H1 (cell line): Measurements from ENCODE around the gene CCDC141. TPM values are rescaled to one million over a fixed set of nuclear protein-coding genes. Genes with fewer than 3 reads are reported as not detected.

Source experiments
- CTCF ChIA-PET: fragments of 300-600 bp; sonication (Branson Sonifier 250); formaldehyde crosslinking; loops from one replicate; lab custom pipeline; 2021; ENCODE audit not compliant: partially characterized antibody; lab: Charles Lee
- POLR2A ChIA-PET: fragments of 300-600 bp; sonication (Branson Sonifier 250); formaldehyde crosslinking; loops from one replicate; lab custom pipeline; 2021; ENCODE audit warnings: inconsistent platforms; ENCODE audit not compliant: partially characterized antibody; lab: Charles Lee
- DNase-seq, 2 experiments: peaks; one replicate each; pipeline versions ENCODE4 v3.0.0 to v3.0.0-alpha.2; 2010 to 2022; ENCODE audit warnings: low spot score in 2 of 2, low read depth in 1 of 2, mixed read lengths in 1 of 2
- FAIRE-seq: peaks from 2 replicates; lab custom pipeline; 2011; peaks lifted over from hg19 to GRCh38; lab: Jason Lieb, UNC
- H2AFZ ChIP-seq: 2 replicates; pipeline ENCODE4 v1.8.1; 2012; ENCODE audit warnings: low read length, inconsistent platforms
- H2AK5ac ChIP-seq: 2 replicates; pipeline ENCODE4 v1.6.1; 2013; ENCODE audit warnings: low read depth, low read length
- H2BK120ac ChIP-seq: replicated peaks from 2 replicates; pipeline ENCODE3; 2013; ENCODE audit warnings: low read depth, low read length, inconsistent platforms
- H2BK12ac ChIP-seq: 2 replicates; pipeline ENCODE4 v1.6.1; 2013; ENCODE audit warnings: low read depth, low read length
- H2BK15ac ChIP-seq: 2 replicates; pipeline ENCODE4 v1.6.1; 2013; ENCODE audit warnings: low read length
- H2BK20ac ChIP-seq: 2 replicates; pipeline ENCODE4 v1.6.1; 2013; ENCODE audit warnings: low read length
- H2BK5ac ChIP-seq: 2 replicates; pipeline ENCODE4 v1.6.1; 2013; ENCODE audit warnings: low read depth, low read length
- H3K14ac ChIP-seq: 2 replicates; pipeline ENCODE4 v1.6.1; 2013; ENCODE audit warnings: inconsistent platforms; ENCODE audit not compliant: insufficient read length
- H3K18ac ChIP-seq: 2 replicates; pipeline ENCODE4 v1.6.1; 2013; ENCODE audit warnings: low read length; ENCODE audit errors: extremely low read depth
- H3K23ac ChIP-seq: 2 replicates; pipeline ENCODE4 v1.6.1; 2013; ENCODE audit warnings: inconsistent platforms; ENCODE audit not compliant: insufficient read length
- H3K23me2 ChIP-seq: 2 replicates; pipeline ENCODE4 v1.6.1; 2013; ENCODE audit warnings: low read depth, low read length
- H3K27ac ChIP-seq: 2 replicates; pipeline ENCODE4 v1.6.1; 2011; ENCODE audit warnings: low read depth, low read length, inconsistent platforms
- H3K27me3 ChIP-seq, 4 experiments: replicated peaks in 1 of 4; 1 replicate in 1 of 4; 2 replicates in 3 of 4; pipeline versions ENCODE4 v1.6.1 to v1.8.1; 2011 to 2013; ENCODE audit warnings: low read length in 3 of 4, mild to moderate bottlenecking in 3 of 4, inconsistent platforms in 2 of 4, mixed read lengths in 2 of 4, moderate library complexity in 1 of 4; ENCODE audit not compliant: control insufficient read depth in 3 of 4, insufficient read depth in 3 of 4; ENCODE audit errors: extremely low read depth in 1 of 4
- H3K36me3 ChIP-seq, 4 experiments: 2 replicates each; pipeline versions ENCODE4 v1.6.1 to v1.8.1; 2011 to 2013; ENCODE audit warnings: mild to moderate bottlenecking in 4 of 4, low read length in 3 of 4, moderate library complexity in 2 of 4, control low read depth in 1 of 4, inconsistent platforms in 1 of 4; ENCODE audit not compliant: insufficient read depth in 4 of 4, control insufficient read depth in 2 of 4
- H3K4ac ChIP-seq: replicated peaks from 2 replicates; pipeline ENCODE3; 2013; ENCODE audit warnings: low read length, low read depth, mixed read lengths, inconsistent platforms; ENCODE audit not compliant: insufficient read length
- H3K4me1 ChIP-seq, 4 experiments: replicated peaks in 1 of 4; 1 replicate in 1 of 4; 2 replicates in 3 of 4; pipeline versions ENCODE4 v1.6.1 to v1.8.1; 2011 to 2013; ENCODE audit warnings: low read length in 3 of 4, inconsistent platforms in 2 of 4, mixed read lengths in 1 of 4; ENCODE audit not compliant: insufficient read depth in 4 of 4, control insufficient read depth in 3 of 4
- H3K4me2 ChIP-seq, 2 experiments: 2 replicates each; pipeline versions ENCODE4 v1.6.1 to v1.8.1; 2011 to 2013; ENCODE audit warnings: low read depth in 2 of 2, low read length in 2 of 2, control low read depth in 1 of 2, inconsistent platforms in 1 of 2, mild to moderate bottlenecking in 1 of 2; ENCODE audit not compliant: insufficient read depth in 1 of 2
- H3K4me3 ChIP-seq, 4 experiments: fragments of 200-600, 300-600 bp in 1 of 4; sonication (generic), shearing (Covaris generic), sonication (Bioruptor Twin) in 1 of 4; 2 replicates each; pipeline versions ENCODE4 v1.5.1 to v1.8.1; 2011 to 2016; ENCODE audit warnings: low read length in 4 of 4, low read depth in 3 of 4, control low read depth in 2 of 4, inconsistent platforms in 2 of 4, mild to moderate bottlenecking in 2 of 4, mixed read lengths in 1 of 4, moderate library complexity in 1 of 4; ENCODE audit not compliant: insufficient read depth in 2 of 4; ENCODE audit errors: extremely low read depth in 1 of 4
- H3K56ac ChIP-seq: replicated peaks from 2 replicates; pipeline ENCODE3; 2013; ENCODE audit warnings: low read depth, mild to moderate bottlenecking, mixed read lengths, low read length, inconsistent platforms; ENCODE audit not compliant: insufficient read length
- H3K79me1 ChIP-seq: 2 replicates; pipeline ENCODE4 v1.6.1; 2013; ENCODE audit warnings: low read depth, low read length, control low read depth
- H3K79me2 ChIP-seq, 2 experiments: 2 replicates each; pipeline versions ENCODE4 v1.6.1 to v1.8.1; 2012 to 2013; ENCODE audit warnings: low read length in 2 of 2, mild to moderate bottlenecking in 2 of 2, inconsistent platforms in 1 of 2; ENCODE audit not compliant: insufficient read depth in 2 of 2, control insufficient read depth in 1 of 2
- H3K9ac ChIP-seq, 4 experiments: replicated peaks in 1 of 4; 1 replicate in 1 of 4; 2 replicates in 3 of 4; pipeline versions ENCODE4 v1.6.1 to v1.8.1; 2011 to 2013; ENCODE audit warnings: low read depth in 3 of 4, low read length in 3 of 4, control low read depth in 2 of 4, mild to moderate bottlenecking in 2 of 4, moderate library complexity in 2 of 4, inconsistent platforms in 1 of 4; ENCODE audit errors: extremely low read depth in 1 of 4
- H3K9me3 ChIP-seq, 2 experiments: 2 replicates each; pipeline versions ENCODE4 v1.6.1 to v1.8.1; 2012 to 2013; ENCODE audit warnings: mild to moderate bottlenecking in 2 of 2, moderate library complexity in 2 of 2, control low read depth in 1 of 2, inconsistent platforms in 1 of 2, low read depth in 1 of 2, low read length in 1 of 2, mixed read lengths in 1 of 2; ENCODE audit not compliant: insufficient read depth in 2 of 2
- H4K20me1 ChIP-seq, 2 experiments: replicated peaks in 1 of 2; 2 replicates each; pipeline versions ENCODE3 to v1.8.1; 2011 to 2013; ENCODE audit warnings: inconsistent platforms in 2 of 2, low read length in 2 of 2, mild to moderate bottlenecking in 1 of 2; ENCODE audit not compliant: insufficient read depth in 2 of 2, control insufficient read depth in 1 of 2
- H4K5ac ChIP-seq: 2 replicates; pipeline ENCODE4 v1.6.1; 2013; ENCODE audit warnings: low read length, low read depth, mixed read lengths, inconsistent platforms; ENCODE audit not compliant: insufficient read length
- H4K8ac ChIP-seq: 2 replicates; pipeline ENCODE4 v1.8.0; 2013; ENCODE audit warnings: mild to moderate bottlenecking, moderate library complexity, low read length, inconsistent platforms; ENCODE audit not compliant: insufficient read depth; ENCODE audit errors: extremely low read depth
- H4K91ac ChIP-seq: replicated peaks from 2 replicates; pipeline ENCODE3; 2013; ENCODE audit warnings: low read length, mixed read lengths, inconsistent platforms; ENCODE audit not compliant: insufficient read length
- BRCA1 ChIP-seq: IDR thresholded peaks from 2 replicates; pipeline ENCODE4 v1.6.1; 2012; ENCODE audit warnings: low read depth, low read length, improper control_type of control experiment
- CHD1 ChIP-seq: IDR thresholded peaks from 2 replicates; pipeline ENCODE4 v1.6.1; 2012; ENCODE audit warnings: low read depth, low read length, improper control_type of control experiment
- CHD2 ChIP-seq: IDR thresholded peaks from 2 replicates; pipeline ENCODE4 v1.6.1; 2012; ENCODE audit warnings: low read length, improper control_type of control experiment
- EZH2 ChIP-seq: fragments of 200-600 bp; sonication (generic); IDR thresholded peaks from 2 replicates; pipeline ENCODE4 v1.7.1; 2012; ENCODE audit warnings: low read depth, mild to moderate bottlenecking, moderate library complexity, low read length, inconsistent platforms; ENCODE audit not compliant: severe bottlenecking
- GABPA ChIP-seq: IDR thresholded peaks from 2 replicates; pipeline ENCODE4 v1.6.1; 2011; ENCODE audit warnings: mild to moderate bottlenecking, low read length, moderate library complexity, borderline replicate concordance; ENCODE audit not compliant: insufficient read depth
- HDAC2 ChIP-seq, 2 experiments: fragments of 300-600 bp in 1 of 2; sonication (generic) in 1 of 2; IDR thresholded peaks; 2 replicates each; pipeline ENCODE4 v1.6.1; 2011 to 2012; ENCODE audit warnings: low read depth in 2 of 2, low read length in 2 of 2, mild to moderate bottlenecking in 2 of 2, moderate library complexity in 2 of 2, borderline replicate concordance in 1 of 2, inconsistent platforms in 1 of 2
- JUN ChIP-seq: IDR thresholded peaks from 2 replicates; pipeline ENCODE4 v1.6.1; 2011; ENCODE audit warnings: low read depth, mild to moderate bottlenecking, improper control_type of control experiment, low read length
- RXRA ChIP-seq: IDR thresholded peaks from 2 replicates; pipeline ENCODE4 v1.6.1; 2011; ENCODE audit warnings: low read depth, mild to moderate bottlenecking, low read length, moderate library complexity; ENCODE audit not compliant: insufficient read depth
- SIN3A ChIP-seq, 2 experiments: IDR thresholded peaks in 1 of 2; conservative IDR thresholded peaks in 1 of 2; 2 replicates each; pipeline ENCODE4 v1.6.1; 2011 to 2012; ENCODE audit warnings: low read length in 2 of 2, improper control_type of control experiment in 1 of 2, low read depth in 1 of 2, mild to moderate bottlenecking in 1 of 2
- SP1 ChIP-seq: IDR thresholded peaks from 2 replicates; pipeline ENCODE4 v1.6.1; 2011; ENCODE audit warnings: low read depth, low read length
- TBP ChIP-seq: IDR thresholded peaks from 2 replicates; pipeline ENCODE4 v1.6.1; 2011; ENCODE audit warnings: low read depth, low read length, improper control_type of control experiment
- WGBS, 2 experiments: shearing (Covaris generic) in 1 of 2; methylation state at CpG; one replicate each; pipeline versions ENCODE4 v1.1.6 to v1.1.7; 2013 to 2015; ENCODE audit warnings: low lambda C conversion rate in 2 of 2, mixed read lengths in 2 of 2, inconsistent platforms in 1 of 2, low coverage in 1 of 2, missing lambda C conversion rate in 1 of 2; ENCODE audit not compliant: insufficient replicate concordance in 2 of 2, insufficient coverage in 1 of 2, insufficient read length in 1 of 2; ENCODE audit errors: extremely low coverage in 1 of 2, missing lambda C conversion rate in 1 of 2; 5-methylcytosine and 5-hydroxymethylcytosine counted together
- polyA plus RNA-seq, 7 experiments: library from polyadenylated mRNA; depleted of rRNA in 3 of 7; stranded (reverse) in 5 of 7; unstranded in 2 of 7; fragments of >200 nt in 5 of 7; fragments of 200-250 nt in 2 of 7; gene quantifications; 1 replicate in 5 of 7; 2 replicates in 1 of 7; 4 replicates in 1 of 7; pipeline versions ENCODE4 v1.2.1 to v1.2.3, GENCODE V29; 2011 to 2013; ENCODE audit warnings: missing spikeins in 2 of 7, mixed read lengths in 2 of 7
- total RNA-seq: library from RNA; stranded (reverse); fragmentation: NEBNext Ultra II Directional; extraction: Animal tissue kit (Norgen Biotek cat#: 25700); gene quantifications from 2 replicates; pipeline ENCODE4 v1.2.1, GENCODE V29; 2021
- TF ChIP-seq, protein P1 (sequence below): IDR thresholded peaks from 2 replicates; pipeline ENCODE4 v1.6.1; 2011; ENCODE audit warnings: low read length, improper control_type of control experiment

The CCDC141 gene
- total and polyA plus RNA-seq, 2 of the 8 experiments (the other 6 are each of a cell fraction or from before 2014, with no cell fraction given), result 0.56 to 21.6 TPM

DNA sequence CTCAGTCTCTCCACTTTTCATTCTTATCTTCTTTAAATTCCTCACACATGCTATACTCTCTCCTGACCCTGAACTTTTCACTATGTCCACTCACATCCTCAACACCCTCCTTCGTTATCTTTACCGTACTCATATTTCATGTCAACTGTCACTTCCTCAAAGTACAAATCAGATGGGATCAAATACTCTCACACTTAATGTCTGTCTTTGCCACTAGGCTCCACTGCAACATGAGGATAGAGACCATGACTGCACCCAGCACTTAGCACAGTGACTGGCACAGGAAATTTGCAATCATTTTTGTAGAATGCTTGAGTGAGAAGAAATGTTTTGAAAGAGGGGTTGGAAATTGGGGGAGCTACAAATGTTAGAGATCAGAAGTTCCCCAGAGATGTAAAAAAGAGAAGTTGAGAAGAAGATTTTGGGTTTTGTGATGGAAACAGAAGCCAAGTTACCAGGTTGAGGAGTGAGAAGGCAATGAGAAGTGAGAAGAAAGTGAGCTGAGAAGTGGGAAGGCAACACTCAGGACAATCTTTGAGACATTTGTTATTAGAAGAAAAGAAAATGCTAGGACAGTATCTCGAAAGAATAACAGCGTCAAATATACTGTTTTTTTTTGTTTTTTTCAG lies 87.0 kb downstream of the CCDC141 start:
- DNase-seq, result no peak

More for the DNA sequence above, 87.0 kb downstream of the CCDC141 start:
- no peak overlapping the region for H2BK15ac ChIP-seq
- H4K5ac ChIP-seq, result no peak overlapping the region
- H3K79me2 ChIP-seq, result no peaks in the 10 kb centered on the region
- H3K36me3 ChIP-seq, result peaks cover 0 to 2% (median 0%) of the 10 kb centered on the region in 4 experiments; a peak in 2 of 8 replicates
- no peak overlapping the region for H3K4ac ChIP-seq
- no peak overlapping the region for H3K23ac ChIP-seq
- H3K23me2 ChIP-seq, result no peaks in the 10 kb centered on the region; the same call in 1 of the 2 replicates
- TF ChIP-seq TBP, result no peak
- no peak for TF ChIP-seq SIN3A (conservative IDR thresholded peaks at IDR 0.05 in 1 of 2, IDR thresholded peaks at IDR 0.05 in 1 of 2; ENCODE audit: low read depth in 1 of 2, low read length in 2 of 2)
- no peak for TF ChIP-seq SP1
- no peak for TF ChIP-seq CHD1
- no peak for TF ChIP-seq JUN
- TF ChIP-seq, protein P1, sequence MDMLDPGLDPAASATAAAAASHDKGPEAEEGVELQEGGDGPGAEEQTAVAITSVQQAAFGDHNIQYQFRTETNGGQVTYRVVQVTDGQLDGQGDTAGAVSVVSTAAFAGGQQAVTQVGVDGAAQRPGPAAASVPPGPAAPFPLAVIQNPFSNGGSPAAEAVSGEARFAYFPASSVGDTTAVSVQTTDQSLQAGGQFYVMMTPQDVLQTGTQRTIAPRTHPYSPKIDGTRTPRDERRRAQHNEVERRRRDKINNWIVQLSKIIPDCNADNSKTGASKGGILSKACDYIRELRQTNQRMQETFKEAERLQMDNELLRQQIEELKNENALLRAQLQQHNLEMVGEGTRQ, result no peak
- TF ChIP-seq BRCA1, result no peak
- no peak for TF ChIP-seq EZH2
- no peak for TF ChIP-seq CHD2
- no peak for TF ChIP-seq RXRA
- TF ChIP-seq HDAC2 (IDR thresholded peaks at IDR 0.05; ENCODE audit: borderline replicate concordance in 1 of 2, low read depth in 2 of 2, low read length in 2 of 2), result no peak
- no peak for TF ChIP-seq GABPA
- H3K9ac ChIP-seq, result no peak overlapping the region
- no peak overlapping the region for H3K4me3 ChIP-seq
- H3K4me2 ChIP-seq, result no peak overlapping the region
- H2BK12ac ChIP-seq, result no peak overlapping the region
- no peak overlapping the region for H2AK5ac ChIP-seq
- H3K56ac ChIP-seq, result no peak overlapping the region
- H3K27me3 ChIP-seq, result no peaks in the 10 kb centered on the region
- ChIA-PET CTCF (interaction anchor here (1.2 kb wide), 2 partner anchors 57 to 155 kb away, joined by 3 to 4 read pairs; no protein-coding TSS in a partner anchor), POLR2A (no interaction called here)
- no peak overlapping the region for H3K18ac ChIP-seq
- H3K79me1 ChIP-seq, result no peaks in the 10 kb centered on the region; the same call in 1 of the 2 replicates
- H2AFZ ChIP-seq, result no peak overlapping the region
- peaks cover 0 to 3% (median under 1%) of the 10 kb centered on the region in 4 experiments; a peak in 2 of 7 replicates for H3K4me1 ChIP-seq
- no peak overlapping the region for H2BK120ac ChIP-seq
- H3K27ac ChIP-seq, result no peak overlapping the region
- H3K14ac ChIP-seq, result no peak overlapping the region
- H2BK20ac ChIP-seq, result no peak overlapping the region
- no peaks in the 10 kb centered on the region for H3K9me3 ChIP-seq
- WGBS, 2 experiments, result 67 to 100% methylated on average over 2 to 4 of the region's 4 CpGs
- H4K91ac ChIP-seq, result no peak overlapping the region
- H2BK5ac ChIP-seq, result no peak overlapping the region
- no peaks in the 10 kb centered on the region for H4K20me1 ChIP-seq
- H4K8ac ChIP-seq, result no peak overlapping the region
- FAIRE-seq, result no peak
